Urinary bladder (tissue), 4 donors: ENCODE measurements around the gene RCBTB2. TPM values are rescaled to one million over a fixed set of nuclear protein-coding genes. Genes with fewer than 3 reads are reported as not detected.
"Not testable (repeated sequence)": the region's sequence is repeated elsewhere in the genome, so short reads cannot be mapped to it uniquely, and the experiment has no call there.

ENCODE experiments used
- DNase-seq: peaks from one replicate; pipeline ENCODE4 v3.0.0-alpha.2; 2015; ENCODE audit errors: extremely low spot score
- H3K27ac ChIP-seq: one replicate; pipeline ENCODE4 v1.5.1; 2013; ENCODE audit warnings: low read depth, mild to moderate bottlenecking, moderate library complexity
- H3K36me3 ChIP-seq: one replicate; pipeline ENCODE4 v1.6.1; 2013; ENCODE audit warnings: mild to moderate bottlenecking, moderate library complexity; ENCODE audit not compliant: insufficient read depth
- H3K4me1 ChIP-seq: one replicate; pipeline ENCODE4 v1.6.1; 2013; ENCODE audit warnings: mild to moderate bottlenecking, moderate library complexity; ENCODE audit not compliant: insufficient read depth
- H3K4me3 ChIP-seq: one replicate; pipeline ENCODE4 v1.5.1; 2013; ENCODE audit warnings: low read depth, low read length
- WGBS: extraction: QIAGEN DNeasy Blood & Tissue Kit; methylation state at CpG from one replicate; pipeline ENCODE4 v1.1.7; 2013; 5-methylcytosine and 5-hydroxymethylcytosine counted together
- polyA plus RNA-seq: library from polyadenylated mRNA; stranded (reverse); fragments of 200-250 nt; gene quantifications from one replicate; pipeline ENCODE4 v1.2.3, GENCODE V29; 2013
- total RNA-seq: library from RNA; depleted of rRNA; stranded (reverse); fragments of >200 nt; gene quantifications from one replicate; pipeline ENCODE4 v1.2.3, GENCODE V29; 2014
- donor health status: healthy with polysubstance abuse.
- donor health status: healthy.

RCBTB2 gene
- total RNA-seq (36.0 TPM), polyA plus RNA-seq (16.9 TPM)

DNA sequence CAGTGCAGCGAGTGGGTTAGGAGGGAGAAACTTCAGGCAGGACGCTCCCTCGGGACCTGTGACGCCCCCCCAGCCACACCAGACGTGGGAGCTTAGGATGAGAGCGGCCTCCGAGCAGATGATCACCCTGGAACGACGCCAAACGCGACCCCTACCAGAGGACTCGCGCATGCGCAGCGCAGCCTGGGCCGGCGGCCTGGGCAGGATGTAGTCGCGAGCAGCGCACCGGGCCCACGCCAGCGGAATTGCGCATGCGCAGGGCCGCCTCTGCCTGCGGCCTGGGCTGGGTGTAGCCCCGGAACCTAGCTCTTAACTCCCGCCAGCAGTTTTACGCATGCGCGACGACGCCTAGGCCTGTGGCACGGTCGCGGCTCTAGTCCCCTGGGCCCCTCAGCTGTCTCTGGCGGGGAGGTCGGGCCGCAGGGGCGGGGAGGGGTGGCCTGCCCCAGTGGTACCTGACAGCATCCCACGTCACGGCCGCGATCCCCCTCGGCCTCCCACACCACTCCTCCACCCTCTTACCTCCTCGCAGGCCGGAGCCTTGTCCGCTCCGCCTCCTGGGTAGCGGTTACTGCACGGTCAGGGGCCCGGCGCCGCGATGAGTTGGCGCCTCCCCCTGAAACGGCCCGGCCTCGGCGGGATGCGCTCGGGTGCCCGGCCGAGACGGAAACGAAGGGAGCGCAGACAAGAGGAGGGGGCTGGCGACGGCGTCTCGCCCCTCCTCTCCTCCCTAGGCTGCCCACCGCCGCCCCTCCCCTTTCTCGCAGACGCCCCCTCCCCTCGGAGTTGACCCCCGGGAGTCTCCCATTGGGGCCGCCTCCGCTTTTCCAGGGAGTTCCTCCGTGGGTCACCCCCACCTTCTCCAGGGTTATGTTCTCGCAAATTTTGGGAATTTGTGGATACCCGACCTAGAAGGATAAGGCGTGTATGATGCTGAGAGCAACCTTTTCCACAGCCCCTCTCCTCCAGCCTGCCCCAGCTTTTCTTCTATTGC is at the start of gene RCBTB2:
Gene RCBTB2 (minus strand): TSS at position 575 of the 994 bp plus-strand sequence. CDS start 11,141 bp downstream, outside the sequence.
- peak within 1 kb of the TSS; percentile 98 for H3K27ac ChIP-seq
- H3K4me3 ChIP-seq = peak within 1 kb of the TSS; percentile 64
- no peaks in the 10 kb centered on the region for H3K36me3 ChIP-seq
- peak; percentile 95 for DNase-seq
- WGBS = 1% methylated on average over 84 of the region's 84 CpGs
- H3K4me1 ChIP-seq = no peaks in the 10 kb centered on the region

DNA sequence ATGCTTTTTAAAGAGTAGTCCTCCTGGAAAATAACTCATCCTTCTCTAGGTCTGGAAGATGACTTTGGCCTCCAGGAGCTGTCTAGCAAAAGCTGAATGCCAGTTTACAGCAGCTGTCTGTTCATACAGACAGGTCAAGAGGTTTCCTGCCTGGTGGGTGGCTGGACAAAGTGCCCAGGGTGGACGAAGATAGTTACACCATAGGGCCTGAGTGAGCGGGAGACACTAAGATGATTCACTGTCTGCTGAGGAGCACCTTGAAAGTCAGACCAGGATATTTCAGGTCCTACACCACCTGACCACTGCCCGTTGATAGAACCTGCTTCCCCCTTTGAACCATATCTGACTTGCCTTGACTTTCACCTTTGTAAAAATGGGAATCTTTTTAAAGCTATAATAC is 49.2 kb upstream of the RCBTB2 start:
- Histone ChIP-seq H3K36me3 (no peaks in the 10 kb centered on the region), H3K27ac (no peak overlapping the region), H3K4me1 (no peaks in the 10 kb centered on the region), H3K4me3 (no peak overlapping the region)
- WGBS = 89% methylated on average over 3 of the region's 3 CpGs
- no peak for DNase-seq

DNA sequence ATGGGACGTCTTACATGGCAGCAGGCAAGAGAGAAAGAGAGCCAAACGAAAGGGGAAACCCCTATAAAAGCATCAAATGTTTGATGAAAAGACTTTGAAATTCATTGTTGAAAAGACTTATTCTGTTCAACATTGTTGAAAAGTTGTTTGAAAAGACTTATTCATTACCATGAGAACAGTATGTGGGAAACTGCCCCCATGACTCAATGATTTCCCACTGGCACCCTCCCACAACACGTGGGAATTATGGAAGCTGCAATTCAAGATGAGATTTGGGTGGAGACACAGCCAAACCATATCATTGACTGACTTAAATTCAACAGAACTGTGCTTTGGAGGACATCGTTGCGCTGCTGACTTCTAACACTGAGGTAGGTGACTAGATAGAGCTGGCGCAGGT is 48.0 kb upstream of the RCBTB2 start:
- no peak overlapping the region for H3K27ac ChIP-seq
- no peak for DNase-seq
- 69% methylated on average over 6 of the region's 6 CpGs for WGBS
- H3K36me3 ChIP-seq = no peaks in the 10 kb centered on the region
- H3K4me1 ChIP-seq = no peaks in the 10 kb centered on the region
- no peak overlapping the region for H3K4me3 ChIP-seq

DNA sequence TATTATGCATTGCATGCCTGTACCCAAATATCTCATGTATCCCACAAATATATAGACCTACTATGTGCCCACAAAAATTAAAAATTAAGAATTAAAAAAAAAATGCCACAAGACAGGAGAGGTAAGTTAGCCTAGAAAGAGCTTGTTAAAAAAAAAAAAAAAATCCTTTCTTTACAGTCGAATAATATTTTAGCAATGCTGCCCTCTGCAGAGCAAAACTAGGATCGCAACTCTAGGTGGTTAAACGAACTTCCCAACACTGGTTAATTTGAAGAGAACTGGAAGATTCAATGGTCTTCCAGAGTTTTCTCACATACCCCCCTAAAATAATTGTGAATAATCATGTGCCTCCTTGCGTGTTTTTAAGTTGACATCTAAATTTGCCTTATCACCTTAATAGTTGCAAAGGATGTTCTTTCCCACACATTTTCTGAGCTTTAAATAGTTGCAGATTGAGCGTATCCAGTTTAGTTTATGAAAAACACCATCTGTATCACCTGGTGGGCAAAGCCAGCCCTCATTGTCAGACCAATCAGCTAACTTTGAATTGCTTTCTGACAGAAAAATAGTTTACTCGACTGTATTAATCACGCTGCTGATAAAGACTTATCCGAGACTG is 47.4 kb upstream of the RCBTB2 start:
- no peaks in the 10 kb centered on the region for H3K4me1 ChIP-seq
- no peak for DNase-seq
- 40% methylated on average over 8 of the region's 8 CpGs for WGBS
- no peak overlapping the region for H3K4me3 ChIP-seq
- H3K27ac ChIP-seq = no peak overlapping the region
- H3K36me3 ChIP-seq = no peaks in the 10 kb centered on the region

DNA sequence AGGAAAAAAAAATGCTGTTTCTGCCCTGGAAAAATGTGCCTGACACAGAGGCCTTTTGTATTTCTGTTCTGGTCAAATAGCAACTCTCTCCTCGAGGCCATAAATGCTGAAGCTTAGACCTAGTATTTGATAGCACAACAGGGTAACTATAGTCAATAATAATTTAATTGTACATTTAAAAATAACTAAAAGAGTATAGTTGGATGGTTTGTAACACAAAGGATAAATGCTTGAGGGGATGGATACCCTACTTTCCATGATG is 47.0 kb upstream of the RCBTB2 start:
- not testable (repeated sequence) for DNase-seq, H3K27ac ChIP-seq
- 93% methylated on average over 1 of the region's 1 CpG for WGBS

DNA sequence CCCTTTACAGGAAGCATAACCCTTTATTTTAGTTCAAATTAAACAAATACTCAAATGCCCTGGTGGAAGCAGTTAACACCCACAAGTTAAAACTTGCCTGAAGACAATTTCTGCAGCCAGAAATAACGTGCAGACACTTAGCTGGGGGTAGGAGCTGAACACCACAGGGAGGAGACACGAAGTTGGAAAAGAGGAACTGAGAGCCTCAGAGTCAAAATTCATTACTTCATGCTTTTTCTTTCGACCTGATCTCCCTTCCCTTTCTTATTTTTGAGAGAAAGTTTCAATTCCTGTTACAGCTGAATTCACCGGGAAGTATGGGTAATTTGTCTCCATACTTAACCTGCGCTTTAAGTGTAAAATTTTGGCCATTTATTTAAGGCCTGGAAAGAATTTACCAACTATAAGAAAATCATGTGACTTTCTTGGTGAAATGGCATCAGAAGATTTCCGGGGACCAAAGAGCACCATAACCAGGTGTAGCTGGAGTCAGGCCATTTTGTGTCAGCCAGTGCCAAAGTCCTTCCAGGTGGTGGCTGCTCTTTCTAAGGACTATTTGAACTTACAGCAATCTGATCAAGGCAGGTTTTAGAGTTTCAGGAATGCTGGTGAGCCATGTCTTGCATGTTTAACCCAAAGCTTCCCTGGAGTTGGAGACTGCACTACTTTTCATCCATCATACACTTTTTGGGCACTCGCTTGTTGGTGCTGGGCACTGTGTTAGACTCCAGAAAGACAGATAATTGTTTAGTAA is 46.5 kb upstream of the RCBTB2 start:
- 75% methylated on average over 7 of the region's 7 CpGs for WGBS
- DNase-seq = no peak
- no peaks in the 10 kb centered on the region for H3K4me1 ChIP-seq
- no peaks in the 10 kb centered on the region for H3K36me3 ChIP-seq
- H3K4me3 ChIP-seq = no peak overlapping the region
- H3K27ac ChIP-seq = no peak overlapping the region

More for the DNA sequence above, 47.0 kb upstream of the RCBTB2 start:
- not testable (repeated sequence) for H3K4me1 ChIP-seq, H3K36me3 ChIP-seq, H3K4me3 ChIP-seq

DNA sequence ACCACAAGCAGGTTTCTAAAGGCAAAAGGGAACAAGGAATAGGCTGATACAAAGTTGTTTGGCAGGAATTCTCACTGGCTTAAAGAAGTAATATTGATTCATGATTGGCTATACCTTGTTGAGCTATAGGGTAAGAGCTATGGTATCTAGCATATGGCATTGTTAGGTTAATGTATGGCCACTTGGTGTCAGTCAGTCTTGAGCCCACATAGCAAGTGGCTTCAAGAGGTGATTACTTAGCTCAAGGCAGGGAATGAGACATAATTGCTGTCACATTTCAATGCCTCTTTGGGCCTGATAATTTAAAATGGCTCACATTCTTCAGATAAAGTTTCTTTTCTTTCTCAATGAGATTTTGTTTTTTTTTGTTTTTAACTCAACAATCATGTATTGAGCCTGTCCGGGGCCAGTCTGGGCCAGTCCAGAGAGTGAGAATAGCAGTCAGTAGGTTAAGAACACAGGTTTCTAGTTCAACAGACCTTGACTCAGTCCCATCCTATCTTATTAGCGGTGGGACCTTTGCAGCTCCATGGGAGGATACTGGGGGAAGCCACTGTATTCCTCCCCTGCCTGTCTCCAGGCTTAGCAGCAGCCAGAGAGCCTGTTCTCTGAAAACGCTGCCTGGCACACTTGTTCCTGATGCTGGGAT is 45.8 kb upstream of the RCBTB2 start:
- DNase-seq = no peak
- no peak overlapping the region for H3K27ac ChIP-seq
- no peak overlapping the region for H3K4me3 ChIP-seq
- H3K4me1 ChIP-seq = no peaks in the 10 kb centered on the region
- no peaks in the 10 kb centered on the region for H3K36me3 ChIP-seq
- WGBS = 84% methylated on average over 3 of the region's 3 CpGs

DNA sequence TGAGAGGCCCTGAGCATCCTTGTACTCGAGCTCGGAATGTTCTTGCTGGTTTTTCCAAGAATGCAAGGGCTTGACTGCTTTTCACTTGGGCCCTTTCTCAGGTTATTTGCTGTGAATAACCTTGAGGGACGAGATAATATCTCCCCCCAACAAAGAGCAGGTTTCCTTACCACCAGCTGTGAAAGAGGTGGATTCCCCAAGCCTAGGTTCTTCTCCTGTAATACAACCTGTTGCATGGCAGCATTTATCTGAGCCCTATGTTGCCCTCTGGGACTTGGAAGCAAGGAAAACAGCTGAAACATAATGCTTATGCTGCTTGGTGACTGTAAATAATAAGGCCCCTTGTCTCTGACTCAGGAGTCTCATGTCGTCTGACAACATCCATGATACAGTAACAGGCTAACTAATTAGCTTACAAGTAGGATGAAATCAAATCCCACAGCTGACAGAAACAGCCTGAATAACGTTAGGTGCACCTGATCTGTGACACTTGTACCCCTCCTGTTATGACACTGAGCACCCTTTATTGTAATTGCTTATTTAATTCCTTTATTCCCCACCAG is 43.6 kb upstream of the RCBTB2 start:
- no peak for DNase-seq
- H3K36me3 ChIP-seq = no peaks in the 10 kb centered on the region
- no peak overlapping the region for H3K27ac ChIP-seq
- 81% methylated on average over 5 of the region's 5 CpGs for WGBS
- H3K4me3 ChIP-seq = no peak overlapping the region
- H3K4me1 ChIP-seq = no peaks in the 10 kb centered on the region

DNA sequence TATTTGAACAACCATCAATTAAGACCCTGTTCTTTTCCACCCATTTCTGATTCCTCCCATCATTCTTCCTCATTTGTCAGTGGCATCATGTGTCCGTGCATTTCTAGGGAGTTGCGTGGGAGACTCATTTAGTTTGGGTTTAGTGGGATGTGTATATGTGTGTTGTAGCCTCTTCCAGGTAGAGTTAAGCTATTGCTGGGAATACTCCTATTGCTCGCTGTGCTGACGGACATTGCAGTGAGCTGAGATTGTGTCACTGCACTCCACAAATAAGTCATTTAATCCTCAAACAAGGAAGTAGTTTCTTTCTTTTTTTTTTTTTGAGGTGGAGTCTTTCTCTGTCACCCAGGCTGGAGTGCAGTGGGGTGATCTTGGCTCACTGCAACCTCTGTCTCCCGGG is 42.2 kb upstream of the RCBTB2 start:
- 77% methylated on average over 5 of the region's 5 CpGs for WGBS
- no peaks in the 10 kb centered on the region for H3K36me3 ChIP-seq
- no peaks in the 10 kb centered on the region for H3K4me1 ChIP-seq
- no peak overlapping the region for H3K27ac ChIP-seq
- no peak overlapping the region for H3K4me3 ChIP-seq
- DNase-seq = no peak

DNA sequence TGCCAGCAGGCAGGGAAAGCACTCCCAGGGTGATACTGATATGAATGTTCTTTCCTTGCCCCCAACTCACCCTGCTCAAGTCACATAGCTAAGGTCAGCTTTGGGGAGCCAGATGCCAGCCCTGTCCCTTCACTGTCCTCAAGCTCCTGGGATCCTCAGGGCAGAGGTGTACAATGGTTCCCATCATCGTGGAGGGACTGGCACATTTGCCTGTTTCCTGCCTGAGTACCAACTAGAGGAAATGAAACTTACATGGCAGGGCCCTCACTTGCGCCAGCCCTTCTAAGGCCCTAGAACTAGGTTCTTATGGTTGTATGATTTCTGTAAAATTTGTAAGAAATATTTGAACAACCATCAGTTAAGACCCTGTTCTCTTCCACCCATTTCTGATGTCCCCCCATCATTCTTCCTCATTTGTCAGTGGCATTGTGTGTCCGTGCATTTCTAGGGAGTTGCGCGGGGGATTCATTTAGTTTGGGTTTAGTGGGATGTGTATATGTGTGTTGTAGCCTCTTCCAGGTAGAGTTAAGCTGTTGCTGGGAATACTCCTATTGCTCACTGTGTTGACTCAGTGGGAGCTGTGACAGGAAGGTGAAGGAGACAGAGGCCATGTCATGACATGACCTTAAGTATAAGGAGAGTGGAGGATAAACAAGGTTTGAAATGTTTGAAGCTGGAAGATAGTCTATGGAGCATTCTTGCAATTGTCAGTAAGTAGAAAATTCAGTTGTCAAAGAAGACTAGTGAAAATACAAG is 41.3 kb upstream of the RCBTB2 start:
- 96% methylated on average over 5 of the region's 5 CpGs for WGBS
- DNase-seq = no peak
- Histone ChIP-seq H3K4me3 (no peak overlapping the region), H3K4me1 (no peaks in the 10 kb centered on the region), H3K27ac (no peak overlapping the region), H3K36me3 (no peaks in the 10 kb centered on the region)

DNA sequence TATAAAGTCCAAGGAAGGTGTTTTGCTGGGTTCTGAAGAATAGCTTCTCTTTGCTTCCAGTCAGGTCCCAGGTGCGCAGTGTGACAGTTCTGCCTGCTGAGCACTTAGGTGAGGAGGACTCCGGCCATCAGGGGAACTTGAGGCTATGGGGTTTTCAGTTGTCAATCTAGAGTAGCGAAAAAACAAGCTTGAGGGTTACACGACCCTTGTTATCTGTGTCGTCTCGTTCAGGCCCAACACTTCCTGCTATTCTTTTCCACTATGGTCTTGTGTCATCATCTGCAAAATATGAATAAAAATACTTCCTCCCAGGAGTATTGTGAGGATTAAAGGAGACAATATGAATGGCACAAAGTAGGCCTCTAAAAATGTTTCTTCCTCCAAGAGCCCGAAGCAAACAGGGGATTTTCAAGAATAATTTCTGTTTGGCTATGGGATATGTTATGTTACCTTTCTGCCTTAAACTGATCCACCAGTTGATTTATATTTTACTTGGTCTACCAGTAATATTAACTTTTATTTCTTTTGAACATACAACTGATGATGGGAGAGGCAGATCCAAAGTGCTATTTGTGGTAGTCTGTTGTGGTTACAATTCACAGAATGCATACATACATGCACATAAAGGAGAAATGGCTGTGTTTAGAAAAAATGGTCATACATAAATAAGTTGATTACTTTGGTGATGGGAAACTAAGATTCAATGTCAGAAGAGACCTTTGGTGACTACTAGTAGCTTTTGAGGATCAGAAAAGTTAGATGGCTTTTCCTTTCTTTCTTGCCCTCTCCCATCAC is 40.5 kb upstream of the RCBTB2 start:
- Histone ChIP-seq H3K36me3 (no peaks in the 10 kb centered on the region), H3K27ac (no peak overlapping the region), H3K4me3 (no peak overlapping the region), H3K4me1 (no peaks in the 10 kb centered on the region)
- 81% methylated on average over 7 of the region's 7 CpGs for WGBS
- DNase-seq = no peak
